ENCODE measurements around the gene ACKR3.

ACKR3 gene

GRCh38 chr2:236549165-236549564 is 20.5 kb upstream of the ACKR3 start:
- no peak for DNase-seq (ENCODE audit: low read depth)

- DNase-seq (ENCODE audit: low read depth), result no peak
Measured at GRCh38 chr2:236550290-236550689, 19.3 kb upstream of the ACKR3 start.

- no peak for DNase-seq (ENCODE audit: low read depth)
Measured at GRCh38 chr2:236550701-236551465, 18.7 kb upstream of the ACKR3 start.

- no peak for DNase-seq (ENCODE audit: low read depth)
Measured at GRCh38 chr2:236551471-236552211, 18.0 kb upstream of the ACKR3 start.

- no peak for DNase-seq (ENCODE audit: low read depth)
Measured at GRCh38 chr2:236552212-236552542, 17.4 kb upstream of the ACKR3 start.

GRCh38 chr2:236552581-236553363 is 16.9 kb upstream of the ACKR3 start:
- no peak for DNase-seq (ENCODE audit: low read depth)

- DNase-seq (ENCODE audit: low read depth), result no peak
Measured at GRCh38 chr2:236553522-236553921, 16.1 kb upstream of the ACKR3 start.

- DNase-seq (ENCODE audit: low read depth), result no peak
Measured at GRCh38 chr2:236554629-236555282, 14.9 kb upstream of the ACKR3 start.

GRCh38 chr2:236555481-236555880 is 14.1 kb upstream of the ACKR3 start:
- no peak for DNase-seq (ENCODE audit: low read depth)

GRCh38 chr2:236557306-236558030 is 12.2 kb upstream of the ACKR3 start:
- DNase-seq (ENCODE audit: low read depth), result no peak

GRCh38 chr2:236558036-236558435 is 11.6 kb upstream of the ACKR3 start:
- no peak for DNase-seq (ENCODE audit: low read depth)

- no peak for DNase-seq (ENCODE audit: low read depth)
Measured at GRCh38 chr2:236558993-236559978, 10.3 kb upstream of the ACKR3 start.

GRCh38 chr2:236561874-236562273 is 7.8 kb upstream of the ACKR3 start:
- DNase-seq (ENCODE audit: low read depth), result no peak

GRCh38 chr2:236562434-236562833 is 7.2 kb upstream of the ACKR3 start:
- DNase-seq (ENCODE audit: low read depth), result no peak

GRCh38 chr2:236563953-236564352 is 5.7 kb upstream of the ACKR3 start:
- no peak for DNase-seq (ENCODE audit: low read depth)

- DNase-seq (ENCODE audit: low read depth), result no peak
Measured at GRCh38 chr2:236565212-236565611, 4.4 kb upstream of the ACKR3 start.

GRCh38 chr2:236565879-236566402 is 3.7 kb upstream of the ACKR3 start:
- DNase-seq (ENCODE audit: low read depth), result no peak

- no peak for DNase-seq (ENCODE audit: low read depth)
Measured at GRCh38 chr2:236566596-236566995, 3.0 kb upstream of the ACKR3 start.

- DNase-seq (ENCODE audit: low read depth), result peak; percentile 10
Measured at GRCh38 chr2:236568068-236568921, 1.3 kb upstream of the ACKR3 start.

Measured in activated T-helper 1 cell treated with Interleukin-2 at 50 U/mL for 16 hours (primary cell).